SKM-1 (cell line): ENCODE data around the gene KRT2.
"Not testable (repeated sequence)": the region's sequence is repeated elsewhere in the genome, so short reads cannot be mapped to it uniquely, and the experiment has no call there.

Experiments
- DNase-seq: peaks from one replicate; lab custom pipeline; 2025; ENCODE audit not compliant: unreplicated experiment; lab: John Stamatoyannopoulos, UW

KRT2 gene

DNA sequence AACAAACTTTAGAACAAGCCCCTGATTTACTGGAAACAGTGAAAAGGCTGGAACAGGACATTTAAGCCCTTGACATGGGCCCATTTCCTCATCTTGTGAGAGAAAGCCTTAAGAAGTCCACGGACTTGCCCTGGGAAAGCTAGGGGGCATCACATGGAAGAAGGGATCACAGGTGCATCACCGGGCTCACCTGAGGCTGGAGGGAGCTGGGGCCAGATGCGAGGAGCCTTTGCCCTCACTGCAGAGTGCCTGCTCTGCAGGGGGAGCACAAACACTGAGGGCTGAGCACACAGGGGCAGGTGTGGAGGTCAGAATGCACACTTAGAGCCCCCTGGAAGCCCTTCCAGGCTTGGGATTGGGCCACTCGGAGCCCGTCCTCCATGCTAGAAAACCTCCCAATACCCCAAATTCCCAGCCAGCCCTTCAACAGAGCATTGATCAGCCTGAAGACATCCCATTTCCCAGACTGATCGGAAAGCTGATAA, 33.4 kb upstream of the KRT2 start:
- no peak for DNase-seq

DNA sequence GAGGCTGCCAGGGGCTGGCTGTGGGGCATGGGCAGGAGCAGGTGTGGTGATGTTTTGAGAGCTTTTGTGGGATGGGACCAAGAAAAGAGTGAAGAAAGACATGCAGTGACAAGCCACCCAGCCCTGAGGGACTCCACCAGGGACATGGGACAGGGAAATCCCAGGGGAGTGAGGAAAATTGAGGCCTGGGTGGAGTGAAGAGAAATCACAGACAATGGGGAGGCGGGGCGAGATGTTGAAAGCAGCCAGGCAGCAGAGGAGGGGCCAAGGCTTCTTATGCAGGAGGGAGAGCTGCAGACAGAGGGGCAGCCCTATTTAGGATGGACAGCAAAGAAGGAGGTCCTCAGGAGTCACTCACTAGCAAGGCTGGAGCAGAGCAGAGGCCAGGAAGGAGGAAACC, 32.4 kb upstream of the KRT2 start:
- no peak for DNase-seq

DNA sequence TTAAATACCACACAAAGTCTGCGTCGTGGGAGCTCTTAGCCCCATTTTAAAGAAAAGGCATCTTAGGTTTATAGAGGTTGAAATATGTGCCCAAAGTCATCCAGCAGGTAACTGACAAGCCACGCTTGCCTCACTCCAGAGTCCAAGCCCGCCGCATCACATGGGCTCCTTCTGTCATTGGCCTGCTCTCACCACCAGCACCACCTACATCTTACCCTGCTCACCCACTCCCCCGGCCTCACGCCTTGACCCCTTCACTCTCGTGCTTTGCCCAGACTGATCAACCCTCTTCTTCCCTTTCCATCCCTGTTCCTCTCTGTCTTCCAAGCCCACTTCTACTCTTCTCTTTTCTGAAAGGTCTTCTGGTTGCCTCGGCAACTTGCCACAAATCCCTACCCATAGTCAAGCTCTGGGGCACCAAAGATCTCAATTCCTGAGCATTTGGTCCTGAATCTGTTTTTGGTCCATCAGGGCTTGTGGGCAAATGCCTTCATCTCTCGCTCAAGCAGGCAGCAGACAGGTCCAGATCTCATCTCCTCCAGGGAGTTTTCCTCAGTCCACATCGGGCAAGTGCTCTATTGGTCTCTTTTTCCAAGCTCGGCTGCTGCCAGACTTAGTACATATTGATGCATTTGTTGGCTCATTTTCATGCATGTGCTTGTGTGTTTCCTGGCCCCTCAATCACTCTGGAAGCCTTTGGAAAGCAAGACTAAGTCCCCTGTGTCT, 31.7 kb upstream of the KRT2 start:
- DNase-seq = no peak

DNA sequence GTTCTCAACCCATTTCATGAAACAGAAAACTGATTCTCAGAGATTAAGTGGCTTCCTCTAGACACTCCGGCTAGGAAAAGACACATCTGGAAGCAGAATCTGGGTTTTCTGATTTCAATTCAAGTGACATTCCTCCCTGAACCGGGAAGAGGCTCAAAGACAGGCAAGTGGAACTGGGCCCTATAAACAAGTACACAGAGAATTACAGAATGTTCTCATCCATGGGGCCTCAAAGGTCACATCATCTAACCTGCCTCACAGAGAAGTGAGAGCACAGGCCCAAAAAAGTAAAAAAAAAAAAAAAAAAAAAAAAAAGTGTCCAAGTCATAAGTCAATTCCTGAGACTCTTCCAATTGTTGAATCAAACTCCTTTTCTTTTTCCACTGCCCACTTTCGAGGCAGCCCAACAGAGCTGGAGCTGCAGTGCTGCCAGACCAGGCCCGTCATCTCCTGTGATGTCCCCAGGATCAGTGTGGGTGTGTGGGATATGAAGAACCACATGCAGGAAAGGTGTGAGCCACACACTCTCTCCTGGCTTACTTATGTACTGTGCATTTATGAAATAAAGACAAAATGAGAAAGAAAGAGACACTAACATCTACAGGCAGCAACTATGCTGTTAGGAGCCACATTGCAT, 31.0 kb upstream of the KRT2 start:
- no peak for DNase-seq

DNA sequence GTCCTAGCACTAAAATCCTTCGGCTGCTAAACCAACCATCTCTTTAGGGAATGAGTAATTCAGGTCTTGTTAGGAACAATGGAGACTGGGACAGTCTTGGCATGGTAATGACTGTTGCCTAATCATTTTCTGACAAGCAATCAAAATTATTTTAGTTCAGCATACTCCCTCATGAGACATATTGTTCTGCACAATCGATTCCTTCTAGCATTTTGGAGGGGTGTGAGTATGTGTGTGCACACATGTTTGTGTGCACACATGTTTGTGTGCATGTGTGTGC, 30.3 kb upstream of the KRT2 start:
- DNase-seq = no peak

DNA sequence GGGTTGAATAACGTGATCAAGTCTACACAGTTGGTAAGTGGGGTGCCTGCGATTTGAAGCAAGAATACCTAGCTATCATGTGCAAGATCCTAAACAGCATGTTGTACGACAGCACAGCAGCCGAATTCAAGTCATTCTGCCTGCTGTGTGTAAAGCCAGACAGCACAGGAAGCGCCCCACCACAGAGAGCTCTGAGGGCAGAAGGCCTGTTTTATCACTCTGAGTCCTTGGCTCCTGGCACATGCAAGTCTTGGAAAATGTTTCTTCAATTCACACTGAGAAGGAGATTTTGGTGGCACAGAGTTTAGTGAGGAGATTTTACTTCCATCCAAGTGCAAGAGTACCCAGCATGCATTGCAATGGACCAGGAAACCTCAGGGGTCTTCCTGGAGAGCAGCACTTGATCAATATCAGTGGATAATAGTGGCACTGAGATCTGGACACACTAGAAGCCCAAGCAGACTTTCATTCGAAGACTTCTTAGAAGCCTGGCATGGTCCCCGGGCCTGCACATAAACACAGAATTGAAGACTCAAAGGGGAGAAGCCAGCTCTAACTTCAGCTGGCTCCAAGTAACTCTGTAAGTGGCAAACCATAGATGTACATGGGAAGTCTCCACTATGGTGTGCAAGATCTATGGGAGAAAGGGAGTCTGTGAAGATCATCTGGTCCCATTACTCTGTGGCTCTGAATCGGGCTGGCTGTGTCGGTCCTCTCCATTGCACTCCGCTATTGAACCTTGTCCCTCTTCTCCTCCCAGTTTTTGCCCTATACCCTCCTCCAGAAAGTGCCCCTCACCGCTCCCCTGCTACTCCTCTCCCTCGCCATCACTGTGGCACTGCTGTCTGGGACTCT, 29.7 kb upstream of the KRT2 start:
- DNase-seq = no peak

DNA sequence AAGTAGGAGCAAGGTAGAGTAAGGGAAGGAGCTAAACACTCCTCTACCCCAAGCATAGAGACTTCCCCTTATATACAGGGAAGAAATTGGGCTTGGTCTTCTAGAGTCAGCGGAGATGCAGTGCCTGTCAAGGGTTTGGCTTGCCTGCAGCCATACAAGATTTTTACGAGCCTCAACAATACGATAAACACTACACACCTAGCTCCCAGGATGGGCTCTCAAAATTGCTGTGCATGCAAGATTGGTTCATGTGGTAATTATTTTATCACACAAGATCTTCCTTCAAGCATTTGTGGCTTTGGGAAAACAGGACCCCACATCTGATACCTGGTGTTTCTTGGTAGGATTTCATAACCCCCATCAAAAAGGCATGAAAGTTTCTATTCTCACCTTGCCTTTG, 28.4 kb upstream of the KRT2 start, which contains the start of gene KRT1:
TSS of gene KRT1 (minus strand) at position 45 of the 400 bp plus-strand sequence. CDS start 59 bp downstream, outside the sequence.
- no peak for DNase-seq

DNA sequence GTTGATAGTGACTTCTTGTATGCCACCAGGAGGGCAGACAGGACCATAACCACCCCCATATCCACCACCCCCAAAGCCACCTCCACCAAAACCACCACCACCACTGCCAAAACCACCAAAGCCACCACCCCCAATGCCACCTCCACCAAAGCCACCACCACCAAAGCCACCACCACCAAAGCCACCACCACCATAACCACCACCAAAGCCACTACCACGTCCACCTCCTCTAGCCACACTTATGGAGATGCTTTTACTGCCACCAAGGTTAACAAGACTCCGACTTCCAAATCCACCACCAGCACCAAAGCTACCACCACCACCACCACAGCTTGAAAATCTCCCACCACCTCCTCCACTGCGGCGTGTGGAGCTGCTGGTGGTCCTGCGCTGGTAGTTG, 27.9 kb upstream of the KRT2 start:
- DNase-seq = no peak

DNA sequence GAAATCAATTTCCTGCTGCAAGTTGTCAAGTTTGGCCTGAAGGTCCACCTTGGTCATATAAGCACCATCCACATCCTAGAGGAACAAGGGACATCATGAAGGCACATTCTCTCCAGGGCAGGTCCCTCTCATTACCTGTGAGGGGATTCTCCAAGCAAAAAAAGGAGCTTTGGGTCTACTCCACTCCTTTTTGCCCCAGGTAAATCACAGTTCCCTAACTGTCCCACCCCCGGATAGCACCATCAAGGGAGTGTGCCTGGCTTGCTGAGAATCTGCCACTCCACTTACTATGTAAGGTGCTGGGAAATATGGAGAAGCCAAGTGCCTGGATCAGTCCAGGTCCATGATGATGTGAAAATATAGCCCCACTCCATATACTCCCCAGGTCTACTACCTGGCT, 25.7 kb upstream of the KRT2 start:
- DNase-seq = no peak

DNA sequence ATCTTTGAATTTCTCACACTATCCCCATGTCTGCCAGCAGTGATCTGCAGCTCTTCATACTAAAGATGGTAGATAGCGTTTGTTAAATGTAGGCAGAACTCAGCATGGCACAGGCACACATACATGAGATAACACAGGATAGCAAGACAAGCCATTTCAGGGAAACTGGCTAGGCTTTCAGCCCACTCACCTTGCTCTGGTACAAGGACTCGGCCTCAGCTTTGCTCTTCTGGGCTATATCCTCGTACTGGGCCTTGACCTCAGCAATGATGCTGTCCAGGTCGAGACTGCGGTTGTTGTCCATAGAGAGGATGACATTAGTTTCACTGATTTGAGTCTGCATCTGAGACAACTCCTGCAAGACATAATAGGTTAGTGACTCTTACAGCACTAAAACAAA, 25.1 kb upstream of the KRT2 start:
- no peak for DNase-seq

DNA sequence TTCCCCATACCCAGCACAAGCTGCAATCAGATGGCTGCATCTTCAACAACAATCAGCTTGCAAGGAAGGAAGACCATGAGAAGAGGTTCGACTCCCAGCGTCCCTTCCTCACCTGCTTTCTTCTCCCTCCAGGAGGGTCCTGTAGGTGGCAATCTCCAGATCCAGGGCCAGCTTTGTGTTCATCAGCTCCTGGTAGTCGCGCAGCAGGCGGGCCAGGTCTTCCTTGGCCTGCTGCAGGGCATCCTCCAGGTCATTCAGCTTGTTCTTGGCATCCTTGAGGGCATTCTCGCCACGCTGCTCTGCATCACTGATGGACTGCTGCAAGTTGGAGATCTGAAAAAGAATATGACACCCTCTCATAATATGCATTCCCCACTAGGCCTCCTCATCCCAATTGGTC, 24.2 kb upstream of the KRT2 start:
- DNase-seq = no peak

DNA sequence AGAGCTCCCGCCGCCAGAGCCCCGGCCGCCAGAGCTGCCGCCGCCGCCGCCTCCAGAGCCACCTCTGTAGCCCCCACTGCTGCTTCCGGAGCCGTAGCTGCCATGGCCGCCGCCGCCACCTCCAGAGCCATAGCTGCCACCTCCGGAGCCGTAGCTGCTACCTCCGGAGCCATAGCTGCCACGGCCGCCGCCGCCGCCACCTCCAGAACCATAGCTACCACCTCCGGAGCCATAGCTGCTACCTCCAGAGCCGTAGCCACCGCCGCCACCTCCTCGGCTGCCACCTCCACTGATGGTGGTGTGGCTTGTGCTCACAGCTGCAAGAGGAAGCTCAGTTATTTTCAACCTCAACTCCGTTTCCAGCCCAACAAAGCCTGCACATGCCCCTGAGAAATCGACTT, 23.3 kb upstream of the KRT2 start:
- no peak for DNase-seq

DNA sequence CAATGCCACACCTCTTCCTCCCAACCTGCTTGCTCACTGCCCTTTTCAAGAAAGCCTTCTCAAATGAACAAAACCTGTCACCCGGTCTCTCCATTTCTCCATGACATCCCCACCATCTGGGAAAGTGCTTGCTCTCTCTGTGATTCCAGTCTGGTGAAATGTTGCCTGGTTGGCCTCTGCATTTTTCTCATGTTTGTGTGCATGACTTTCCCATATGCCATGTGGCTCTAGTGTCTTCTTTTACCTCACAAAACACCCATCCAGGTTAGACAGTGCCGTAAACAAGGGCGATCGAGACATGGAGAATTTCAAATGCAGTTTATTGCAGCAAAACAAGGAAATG, 22.4 kb upstream of the KRT2 start:
- DNase-seq = no peak

DNA sequence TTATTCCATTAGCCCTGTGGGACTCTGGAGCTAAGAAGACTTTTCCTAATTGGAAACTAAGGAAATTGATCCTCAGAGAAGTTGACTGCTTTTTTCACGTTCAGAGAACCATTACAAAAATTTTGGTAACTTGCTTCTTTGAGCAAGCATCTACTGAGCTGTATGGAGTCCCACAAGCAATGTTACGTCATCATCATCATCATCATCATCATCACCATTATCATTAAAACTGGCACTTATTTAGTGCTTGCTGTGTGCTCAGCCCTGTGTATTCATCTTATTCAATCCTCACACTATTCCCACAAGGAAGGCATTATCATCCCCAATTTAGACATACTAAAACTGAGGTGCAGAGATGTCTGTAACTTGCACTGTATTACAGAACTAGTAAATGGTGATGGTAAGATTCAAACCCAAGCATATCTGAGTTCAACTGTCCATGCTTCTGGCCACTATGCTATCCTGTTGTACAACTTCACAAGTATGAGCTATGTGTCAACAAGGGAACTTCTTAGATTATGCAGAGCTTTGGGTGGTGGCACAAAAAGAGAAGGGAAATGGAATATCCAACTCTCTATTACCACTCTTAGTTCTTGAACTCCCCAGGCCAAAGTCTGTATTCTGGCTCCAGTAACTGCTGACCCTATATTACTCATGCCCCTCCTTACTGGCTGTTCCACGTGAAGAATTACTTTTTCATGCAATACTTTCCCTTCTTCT, 21.9 kb upstream of the KRT2 start:
- no peak for DNase-seq

DNA sequence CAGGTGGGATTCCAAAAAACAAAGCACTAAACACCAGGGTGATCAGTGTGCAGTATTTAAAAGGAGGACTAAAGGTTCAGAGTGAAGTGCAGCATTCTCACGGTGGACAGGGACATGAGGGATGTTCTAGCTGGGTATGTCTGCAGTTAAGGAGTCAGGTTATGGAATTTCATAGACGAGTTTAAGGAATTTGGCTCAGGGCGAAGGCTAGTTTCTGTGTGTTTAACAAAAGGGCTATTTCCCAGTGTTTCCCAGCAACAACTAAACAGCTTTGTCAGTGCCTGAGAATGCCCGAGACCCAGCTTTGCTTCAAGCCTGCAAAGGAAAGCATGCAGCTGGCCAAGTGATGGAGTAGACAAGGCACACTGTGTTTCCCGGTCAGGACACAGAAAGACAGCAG, 21.2 kb upstream of the KRT2 start:
- DNase-seq = no peak

DNA sequence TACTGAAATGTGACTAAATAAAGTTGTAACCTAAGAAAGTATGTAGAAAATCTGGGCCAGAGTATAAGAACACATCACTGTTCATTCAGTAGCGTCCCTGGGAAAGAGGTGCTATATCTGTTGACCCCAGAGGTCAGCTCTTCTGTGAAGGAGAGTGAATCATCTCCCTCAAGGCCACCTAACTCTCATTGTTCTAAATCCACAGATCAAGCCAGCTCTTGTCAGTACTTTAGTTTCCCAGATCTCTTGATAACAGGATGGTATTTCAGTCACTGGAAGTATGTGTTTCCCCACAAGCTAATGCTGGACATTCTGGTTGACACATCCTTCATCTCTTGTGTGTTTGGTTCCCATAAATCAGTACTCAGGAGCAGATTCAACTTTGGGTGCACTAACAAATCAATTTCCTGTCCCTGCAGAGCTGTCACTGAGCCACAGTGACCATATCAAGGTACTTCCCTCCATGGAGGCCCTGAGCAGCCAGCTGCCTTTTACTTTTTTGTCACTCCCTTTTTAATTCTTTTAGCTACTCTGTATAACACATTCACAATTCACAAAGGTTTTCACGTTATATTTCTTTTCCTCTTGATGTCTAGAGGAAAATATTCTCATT, 20.4 kb upstream of the KRT2 start:
- no peak for DNase-seq

DNA sequence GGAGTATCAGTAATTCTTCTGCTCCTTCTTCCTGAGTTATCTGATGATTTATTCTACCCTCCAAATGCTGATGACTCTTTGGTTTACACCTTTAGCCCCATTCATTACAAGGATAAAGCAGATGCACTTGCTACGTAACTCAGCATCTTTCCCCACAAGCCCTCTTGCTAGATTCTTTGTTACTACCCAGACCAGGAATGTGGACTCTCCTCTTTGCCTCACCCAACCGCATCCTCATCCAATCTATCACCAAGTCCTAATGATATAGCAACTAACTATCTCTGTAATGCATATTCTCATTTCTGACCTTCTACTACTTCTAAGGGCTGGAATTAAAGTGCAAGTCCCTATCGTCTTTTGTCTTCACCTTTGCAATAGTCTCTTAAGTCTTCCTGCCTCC, 18.9 kb upstream of the KRT2 start:
- no peak for DNase-seq

DNA sequence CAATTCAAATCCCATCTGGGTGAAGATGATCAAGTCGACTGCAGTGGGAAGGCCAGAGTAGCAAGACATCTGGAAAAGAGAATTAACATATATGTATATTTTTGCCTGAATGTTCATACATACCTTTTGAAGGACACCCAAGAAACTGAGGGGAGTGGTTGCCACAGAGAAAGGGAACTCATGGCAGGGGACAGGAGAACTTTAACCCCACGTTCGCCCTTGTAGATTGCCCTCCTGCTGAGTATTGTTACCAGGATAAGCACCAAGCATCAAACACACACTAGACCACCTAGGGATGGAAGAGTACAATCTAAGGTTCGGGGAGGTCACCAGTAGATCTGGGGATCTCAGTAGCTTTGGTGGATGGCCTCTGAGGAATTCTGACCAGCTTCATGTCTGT, 18.5 kb upstream of the KRT2 start:
- DNase-seq = no peak

DNA sequence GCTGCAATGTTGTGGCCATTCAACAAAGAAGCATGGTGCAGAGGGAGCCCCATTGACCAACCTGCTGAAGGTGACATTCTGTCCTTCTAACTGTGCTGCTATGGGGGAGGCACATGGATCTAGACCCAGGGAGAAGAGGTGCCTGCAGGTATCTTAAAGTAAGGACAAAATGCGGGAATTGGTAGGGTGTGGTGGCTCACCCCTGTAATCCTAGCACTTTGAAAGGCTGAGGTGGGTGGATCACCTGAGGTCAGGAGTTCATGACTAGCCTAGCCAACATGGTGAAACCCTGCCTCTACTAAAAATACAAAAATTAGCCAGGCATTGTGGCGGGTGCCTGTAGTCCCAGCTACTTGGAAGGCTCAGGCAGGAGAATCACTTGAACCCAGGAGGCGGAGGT, 17.9 kb upstream of the KRT2 start:
- not testable (repeated sequence) for DNase-seq

DNA sequence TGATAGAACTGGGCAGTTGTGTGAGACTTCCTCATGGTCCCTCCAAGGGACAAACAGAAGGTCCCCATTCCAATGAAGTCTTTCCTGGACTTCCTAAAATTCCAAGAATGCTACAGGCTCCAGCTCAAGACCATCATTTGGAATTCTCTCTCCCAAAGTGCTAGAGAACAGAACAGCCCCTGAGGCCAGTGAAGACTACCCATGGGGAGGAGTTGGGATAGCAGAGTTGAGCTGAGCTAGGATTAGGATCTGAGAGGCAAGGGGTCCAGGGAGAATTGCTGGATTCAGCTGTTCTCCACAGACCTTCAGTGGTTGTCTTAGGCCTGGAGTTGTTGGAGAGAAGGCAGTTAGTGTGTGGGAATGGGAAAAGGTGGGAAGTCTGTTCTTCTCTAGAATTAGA, 17.4 kb upstream of the KRT2 start:
- DNase-seq = no peak

DNA sequence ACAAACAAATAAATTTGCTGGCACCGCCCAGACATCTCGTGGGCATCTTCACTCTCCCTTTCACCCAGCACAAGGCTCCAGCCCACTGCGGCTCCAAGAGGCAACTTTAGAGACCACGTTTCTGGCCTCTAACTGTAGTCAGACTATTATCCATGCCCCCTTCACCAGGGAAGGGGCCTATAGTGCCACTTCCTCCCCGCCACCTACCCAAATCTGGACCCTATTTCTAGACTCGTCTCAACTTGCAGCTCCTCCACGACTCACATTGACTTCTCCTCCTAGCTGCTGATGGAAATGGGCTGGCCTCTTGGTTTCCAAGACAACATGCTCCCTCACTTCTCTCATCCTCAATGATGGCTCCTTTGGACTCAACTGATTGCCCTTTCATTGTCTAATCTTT, 15.9 kb upstream of the KRT2 start:
- DNase-seq = no peak
